HEK293 (cell line): ENCODE data around the gene MYO1E.

ENCODE experiments used
- CTCF ChIA-PET: fragments of 350-600 bp; formaldehyde crosslinking; extraction: SDS; loops from one replicate; lab custom pipeline; 2021; ENCODE audit warnings: antibody characterized with exemption; lab: Yijun Ruan, JAX
- POLR2A ChIA-PET: fragments of 300-600 bp; formaldehyde crosslinking; extraction: SDS; loops from one replicate; lab custom pipeline; 2020; ENCODE audit warnings: antibody characterized with exemption, inconsistent platforms; lab: Yijun Ruan, JAX
- H3K27ac ChIP-seq: fragments of 200-500 bp; sonication (Bioruptor generic); 2 replicates; pipeline ENCODE4 v1.5.1; 2014; ENCODE audit warnings: low read depth, low read length, control low read depth, inconsistent platforms; ENCODE audit errors: extremely low read depth
- H3K36me3 ChIP-seq, 2 experiments: fragments of 200-500 bp in 1 of 2; sonication (Bioruptor generic) in 1 of 2; 1 replicate in 1 of 2; 2 replicates in 1 of 2; pipeline ENCODE4 v1.5.1; 2014 to 2017; ENCODE audit warnings: inconsistent platforms in 2 of 2, low read length in 2 of 2; ENCODE audit not compliant: control insufficient read depth in 2 of 2, insufficient read depth in 1 of 2
- H3K4me1 ChIP-seq: fragments of 200-500 bp; sonication (Bioruptor generic); 2 replicates; pipeline ENCODE4 v1.5.1; 2014; ENCODE audit warnings: mild to moderate bottlenecking, low read length, inconsistent platforms; ENCODE audit not compliant: control insufficient read depth, insufficient read depth
- H3K4me3 ChIP-seq: 2 replicates; pipeline ENCODE4 v1.5.1; 2011; ENCODE audit warnings: low read depth, mild to moderate bottlenecking, control low read depth, low read length, moderate library complexity
- H3K9me3 ChIP-seq: fragments of 200-500 bp; sonication (Bioruptor generic); 2 replicates; pipeline ENCODE4 v1.5.1; 2014; ENCODE audit warnings: low read depth, low read length, inconsistent platforms; ENCODE audit not compliant: control insufficient read depth, insufficient read depth
- BCL11B ChIP-seq: fragments of 450-650 bp; formaldehyde crosslinking; IDR thresholded peaks from 2 replicates; pipeline ENCODE4 v1.5.1; 2016; ENCODE audit warnings: low read depth, missing biosample characterization, missing genetic modification characterization
- KLF10 ChIP-seq: fragments of 450-650 bp; IDR thresholded peaks from 2 replicates; pipeline ENCODE4 v1.5.1; 2018; ENCODE audit warnings: missing biosample characterization, mild to moderate bottlenecking, missing genetic modification characterization
- KLF9 ChIP-seq: fragments of 450-650 bp; formaldehyde crosslinking; IDR thresholded peaks from 2 replicates; pipeline ENCODE4 v1.5.1; 2016; ENCODE audit warnings: missing biosample characterization, missing genetic modification characterization, low read depth
- PRDM10 ChIP-seq: fragments of 450-650 bp; formaldehyde crosslinking; IDR thresholded peaks from 2 replicates; pipeline ENCODE4 v1.5.1; 2016; ENCODE audit warnings: missing biosample characterization, missing genetic modification characterization
- YY2 ChIP-seq: fragments of 450-650 bp; formaldehyde crosslinking; IDR thresholded peaks from 2 replicates; pipeline ENCODE4 v1.5.1; 2016; ENCODE audit warnings: missing biosample characterization, missing genetic modification characterization
- ZBTB7A ChIP-seq: fragments of 450-650 bp; formaldehyde crosslinking; IDR thresholded peaks from 2 replicates; pipeline ENCODE4 v1.5.1; 2016; ENCODE audit warnings: low read depth, missing biosample characterization, missing genetic modification characterization
- ZNF10 ChIP-seq: fragments of 450-650 bp; formaldehyde crosslinking; IDR thresholded peaks from 2 replicates; pipeline ENCODE4 v1.5.1; 2017; ENCODE audit warnings: missing biosample characterization, missing genetic modification characterization
- ZNF169 ChIP-seq: fragments of 450-650 bp; formaldehyde crosslinking; IDR thresholded peaks from 2 replicates; pipeline ENCODE4 v1.5.1; 2016; ENCODE audit warnings: missing biosample characterization, missing genetic modification characterization
- ZNF433 ChIP-seq: fragments of 450-650 bp; formaldehyde crosslinking; IDR thresholded peaks from 2 replicates; pipeline ENCODE4 v1.5.1; 2016; ENCODE audit warnings: missing biosample characterization, missing genetic modification characterization, low read depth
- ZNF449 ChIP-seq: fragments of 450-650 bp; formaldehyde crosslinking; IDR thresholded peaks from 2 replicates; pipeline ENCODE4 v1.5.1; 2017; ENCODE audit warnings: missing biosample characterization, mild to moderate bottlenecking, missing genetic modification characterization, moderate library complexity
- ZNF571 ChIP-seq: fragments of 450-650 bp; formaldehyde crosslinking; IDR thresholded peaks from 2 replicates; pipeline ENCODE4 v1.5.0; 2017; ENCODE audit warnings: missing biosample characterization, missing genetic modification characterization
- ZNF624 ChIP-seq: fragments of 450-650 bp; formaldehyde crosslinking; IDR thresholded peaks from 2 replicates; pipeline ENCODE4 v1.5.1; 2017; ENCODE audit warnings: missing biosample characterization, missing genetic modification characterization
- ZNF701 ChIP-seq: fragments of 450-650 bp; formaldehyde crosslinking; IDR thresholded peaks from 2 replicates; pipeline ENCODE4 v1.5.1; 2016; ENCODE audit warnings: missing biosample characterization, missing genetic modification characterization
- TF ChIP-seq, protein P1 (sequence below): fragments of 450-650 bp; formaldehyde crosslinking; IDR thresholded peaks from 2 replicates; pipeline ENCODE4 v1.5.1; 2016; ENCODE audit warnings: missing biosample characterization, missing genetic modification characterization, borderline replicate concordance
- TF ChIP-seq, protein P2 (sequence below): fragments of 450-650 bp; formaldehyde crosslinking; IDR thresholded peaks from 2 replicates; pipeline ENCODE4 v1.5.1; 2016; ENCODE audit warnings: missing biosample characterization, missing genetic modification characterization, low read depth

The MYO1E gene

DNA sequence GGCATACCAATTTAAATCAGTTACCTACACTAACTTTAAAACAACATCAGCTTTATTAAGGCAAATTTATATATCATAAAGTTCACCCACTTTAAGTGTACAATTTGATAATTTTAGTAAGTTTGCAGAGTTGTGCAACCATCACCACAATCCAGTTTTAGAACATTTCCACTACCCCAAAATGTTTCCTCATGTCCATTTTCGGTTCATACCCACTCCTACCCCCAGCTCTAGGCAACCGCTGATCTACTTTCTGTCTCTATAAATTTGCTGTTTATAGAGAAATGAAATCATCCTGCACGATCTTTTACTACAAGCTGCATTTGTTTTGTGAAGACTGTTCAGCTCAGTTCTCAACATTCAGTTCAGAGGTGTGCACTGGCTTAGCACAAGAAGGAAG lies 33.8 kb upstream of the MYO1E start:
- H3K4me3 ChIP-seq = no peak overlapping the region
- ChIA-PET CTCF (no interaction called here), POLR2A (interaction anchor here (0.7 kb wide), 1 partner anchor 1707 kb away, joined by 4 read pairs; no protein-coding TSS in a partner anchor)
- no peaks in the 10 kb centered on the region for H3K4me1 ChIP-seq
- H3K9me3 ChIP-seq = no peaks in the 10 kb centered on the region
- no peak overlapping the region for H3K27ac ChIP-seq
- no peaks in the 10 kb centered on the region for H3K36me3 ChIP-seq
- TF ChIP-seq, protein P1, sequence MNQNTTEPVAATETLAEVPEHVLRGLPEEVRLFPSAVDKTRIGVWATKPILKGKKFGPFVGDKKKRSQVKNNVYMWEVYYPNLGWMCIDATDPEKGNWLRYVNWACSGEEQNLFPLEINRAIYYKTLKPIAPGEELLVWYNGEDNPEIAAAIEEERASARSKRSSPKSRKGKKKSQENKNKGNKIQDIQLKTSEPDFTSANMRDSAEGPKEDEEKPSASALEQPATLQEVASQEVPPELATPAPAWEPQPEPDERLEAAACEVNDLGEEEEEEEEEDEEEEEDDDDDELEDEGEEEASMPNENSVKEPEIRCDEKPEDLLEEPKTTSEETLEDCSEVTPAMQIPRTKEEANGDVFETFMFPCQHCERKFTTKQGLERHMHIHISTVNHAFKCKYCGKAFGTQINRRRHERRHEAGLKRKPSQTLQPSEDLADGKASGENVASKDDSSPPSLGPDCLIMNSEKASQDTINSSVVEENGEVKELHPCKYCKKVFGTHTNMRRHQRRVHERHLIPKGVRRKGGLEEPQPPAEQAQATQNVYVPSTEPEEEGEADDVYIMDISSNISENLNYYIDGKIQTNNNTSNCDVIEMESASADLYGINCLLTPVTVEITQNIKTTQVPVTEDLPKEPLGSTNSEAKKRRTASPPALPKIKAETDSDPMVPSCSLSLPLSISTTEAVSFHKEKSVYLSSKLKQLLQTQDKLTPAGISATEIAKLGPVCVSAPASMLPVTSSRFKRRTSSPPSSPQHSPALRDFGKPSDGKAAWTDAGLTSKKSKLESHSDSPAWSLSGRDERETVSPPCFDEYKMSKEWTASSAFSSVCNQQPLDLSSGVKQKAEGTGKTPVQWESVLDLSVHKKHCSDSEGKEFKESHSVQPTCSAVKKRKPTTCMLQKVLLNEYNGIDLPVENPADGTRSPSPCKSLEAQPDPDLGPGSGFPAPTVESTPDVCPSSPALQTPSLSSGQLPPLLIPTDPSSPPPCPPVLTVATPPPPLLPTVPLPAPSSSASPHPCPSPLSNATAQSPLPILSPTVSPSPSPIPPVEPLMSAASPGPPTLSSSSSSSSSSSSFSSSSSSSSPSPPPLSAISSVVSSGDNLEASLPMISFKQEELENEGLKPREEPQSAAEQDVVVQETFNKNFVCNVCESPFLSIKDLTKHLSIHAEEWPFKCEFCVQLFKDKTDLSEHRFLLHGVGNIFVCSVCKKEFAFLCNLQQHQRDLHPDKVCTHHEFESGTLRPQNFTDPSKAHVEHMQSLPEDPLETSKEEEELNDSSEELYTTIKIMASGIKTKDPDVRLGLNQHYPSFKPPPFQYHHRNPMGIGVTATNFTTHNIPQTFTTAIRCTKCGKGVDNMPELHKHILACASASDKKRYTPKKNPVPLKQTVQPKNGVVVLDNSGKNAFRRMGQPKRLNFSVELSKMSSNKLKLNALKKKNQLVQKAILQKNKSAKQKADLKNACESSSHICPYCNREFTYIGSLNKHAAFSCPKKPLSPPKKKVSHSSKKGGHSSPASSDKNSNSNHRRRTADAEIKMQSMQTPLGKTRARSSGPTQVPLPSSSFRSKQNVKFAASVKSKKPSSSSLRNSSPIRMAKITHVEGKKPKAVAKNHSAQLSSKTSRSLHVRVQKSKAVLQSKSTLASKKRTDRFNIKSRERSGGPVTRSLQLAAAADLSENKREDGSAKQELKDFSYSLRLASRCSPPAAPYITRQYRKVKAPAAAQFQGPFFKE (tag by site-specific recombination) = no peak
- TF ChIP-seq ZNF433 (tag by site-specific recombination) (no peak), ZNF449 (tag by site-specific recombination) (no peak), ZNF701 (tag by site-specific recombination) (no peak), KLF9 (tag by site-specific recombination) (no peak), KLF10 (tag by site-specific recombination) (no peak), PRDM10 (no peak), ZBTB7A (tag by site-specific recombination) (no peak), ZNF10 (tag by site-specific recombination) (no peak), YY2 (no peak), ZNF571 (tag by site-specific recombination) (no peak), BCL11B (tag by site-specific recombination) (no peak), ZNF169 (tag by site-specific recombination) (no peak), ZNF624 (tag by site-specific recombination) (no peak)
- TF ChIP-seq, protein P2, sequence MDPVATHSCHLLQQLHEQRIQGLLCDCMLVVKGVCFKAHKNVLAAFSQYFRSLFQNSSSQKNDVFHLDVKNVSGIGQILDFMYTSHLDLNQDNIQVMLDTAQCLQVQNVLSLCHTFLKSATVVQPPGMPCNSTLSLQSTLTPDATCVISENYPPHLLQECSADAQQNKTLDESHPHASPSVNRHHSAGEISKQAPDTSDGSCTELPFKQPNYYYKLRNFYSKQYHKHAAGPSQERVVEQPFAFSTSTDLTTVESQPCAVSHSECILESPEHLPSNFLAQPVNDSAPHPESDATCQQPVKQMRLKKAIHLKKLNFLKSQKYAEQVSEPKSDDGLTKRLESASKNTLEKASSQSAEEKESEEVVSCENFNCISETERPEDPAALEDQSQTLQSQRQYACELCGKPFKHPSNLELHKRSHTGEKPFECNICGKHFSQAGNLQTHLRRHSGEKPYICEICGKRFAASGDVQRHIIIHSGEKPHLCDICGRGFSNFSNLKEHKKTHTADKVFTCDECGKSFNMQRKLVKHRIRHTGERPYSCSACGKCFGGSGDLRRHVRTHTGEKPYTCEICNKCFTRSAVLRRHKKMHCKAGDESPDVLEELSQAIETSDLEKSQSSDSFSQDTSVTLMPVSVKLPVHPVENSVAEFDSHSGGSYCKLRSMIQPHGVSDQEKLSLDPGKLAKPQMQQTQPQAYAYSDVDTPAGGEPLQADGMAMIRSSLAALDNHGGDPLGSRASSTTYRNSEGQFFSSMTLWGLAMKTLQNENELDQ = no peak
